HCT116 (cell line): ENCODE data around the gene CADPS2.

Source experiments
- POLR2A ChIP-seq: IDR thresholded peaks from 2 replicates; pipeline ENCODE4 v1.7.0; 2011; ENCODE audit warnings: borderline replicate concordance; ENCODE audit not compliant: insufficient read depth, insufficient read length; ENCODE audit errors: extremely low read depth
- POLR2AphosphoS5 ChIP-seq: IDR thresholded peaks from 2 replicates; pipeline ENCODE4 v1.6.1; 2011; ENCODE audit warnings: mild to moderate bottlenecking, low read depth, low read length, moderate library complexity

- TF ChIP-seq POLR2A (no peak), POLR2AphosphoS5 (no peak)
These were observed 82.9 kb downstream of the CADPS2 start for GRCh38 chr7:122803323-122803722.
